GM12878 (cell line): ENCODE measurements around the gene SP100. TPM values are rescaled to one million over a fixed set of nuclear protein-coding genes. Genes with fewer than 3 reads are reported as not detected.

Source experiments
- BHLHE40 ChIP-seq, 2 experiments: fragments of 450-650 bp in 1 of 2; IDR thresholded peaks; 2 replicates each; pipeline ENCODE4 v1.6.1; 2011 to 2017; ENCODE audit warnings: low read depth in 2 of 2, borderline replicate concordance in 1 of 2, improper control_type of control experiment in 1 of 2, low read length in 1 of 2, mild to moderate bottlenecking in 1 of 2
- EED ChIP-seq: sonication (generic); IDR thresholded peaks from 2 replicates; pipeline ENCODE4 v1.6.1; 2016; ENCODE audit warnings: antibody characterized with exemption, low read depth
- EP300 ChIP-seq, 2 experiments: fragments of 150-350 bp in 1 of 2; IDR thresholded peaks; 2 replicates each; pipeline ENCODE4 v1.6.1; 2011 to 2012; ENCODE audit warnings: low read depth in 2 of 2, low read length in 2 of 2, borderline replicate concordance in 1 of 2, improper control_type of control experiment in 1 of 2, inconsistent platforms in 1 of 2; ENCODE audit not compliant: control insufficient read depth in 1 of 2
- GATAD2B ChIP-seq: fragments of 450-650 bp; conservative IDR thresholded peaks from 2 replicates; pipeline ENCODE4 v1.6.1; 2017; ENCODE audit warnings: low read depth, mild to moderate bottlenecking, moderate library complexity
- IRF4 ChIP-seq: IDR thresholded peaks from 2 replicates; pipeline ENCODE4 v1.6.1; 2011; ENCODE audit warnings: low read depth, low read length
- LARP7 ChIP-seq: fragments of 450-650 bp; IDR thresholded peaks from 2 replicates; pipeline ENCODE4 v1.6.1; 2017; ENCODE audit warnings: mild to moderate bottlenecking
- MTA2 ChIP-seq: fragments of 450-650 bp; IDR thresholded peaks from 2 replicates; pipeline ENCODE4 v1.6.1; 2016; ENCODE audit warnings: low read depth, mild to moderate bottlenecking, moderate library complexity
- NR2F1 ChIP-seq: fragments of 450-650 bp; conservative IDR thresholded peaks from 2 replicates; pipeline ENCODE4 v1.6.1; 2017; ENCODE audit warnings: mild to moderate bottlenecking
- POU2F2 ChIP-seq: IDR thresholded peaks from 3 replicates; pipeline ENCODE4 v1.6.1; 2011; ENCODE audit warnings: low read depth, mild to moderate bottlenecking, low read length, borderline replicate concordance
- RFX5 ChIP-seq: IDR thresholded peaks from 2 replicates; pipeline ENCODE4 v1.6.1; 2011; ENCODE audit warnings: low read depth, low read length, improper control_type of control experiment
- TCF7 ChIP-seq: IDR thresholded peaks from 2 replicates; pipeline ENCODE4 v1.6.1; 2014; ENCODE audit warnings: antibody characterized with exemption, borderline replicate concordance
- YY1 ChIP-seq: IDR thresholded peaks from 2 replicates; pipeline ENCODE4 v1.6.1; 2011; ENCODE audit warnings: low read depth, mild to moderate bottlenecking, low read length
- ZNF274 ChIP-seq: IDR thresholded peaks from one replicate; pipeline ENCODE4 v1.8.0; 2011; ENCODE audit not compliant: insufficient read length, insufficient read depth
- polyA plus RNA-seq, 11 experiments: library from polyadenylated mRNA; depleted of rRNA in 4 of 11; unstranded in 6 of 11; stranded (reverse) in 5 of 11; fragments of >200 nt; fragmentation: Nextera tagmentation in 4 of 11; fragmentation: Illumina TruSeq in 1 of 11; extraction: Ambion mirVana in 4 of 11; extraction: Trizol in 1 of 11; gene quantifications; 1 replicate in 1 of 11; 2 replicates in 10 of 11; pipeline versions ENCODE4 v1.2.1 to v1.2.3, GENCODE V29; 2011 to 2016; ENCODE audit warnings: inconsistent platforms in 2 of 11, missing spikeins in 2 of 11, low read depth in 1 of 11
- total RNA-seq, 4 experiments: library from RNA; depleted of rRNA in 3 of 4; stranded (reverse); fragments of >200 nt in 3 of 4; fragmentation: Illumina TruSeq in 1 of 4; extraction: Trizol in 1 of 4; gene quantifications; 2 replicates each; pipeline versions ENCODE4 v1.2.1 to v1.2.3, GENCODE V29; 2013 to 2021
- TF ChIP-seq, protein P1 (sequence below): fragments of 450-650 bp; IDR thresholded peaks from 2 replicates; pipeline ENCODE4 v1.6.1; 2017; ENCODE audit warnings: low read depth, mild to moderate bottlenecking, moderate library complexity
- TF ChIP-seq, protein P2 (sequence below): IDR thresholded peaks from 2 replicates; pipeline ENCODE4 v1.6.1; 2012; ENCODE audit warnings: low read length, inconsistent platforms
- TF ChIP-seq, protein P3 (sequence below): fragments of 450-650 bp; IDR thresholded peaks from 2 replicates; pipeline ENCODE4 v1.6.1; 2014; ENCODE audit warnings: mild to moderate bottlenecking

Gene SP100
- total and polyA plus RNA-seq, 10 of the 15 experiments (the other 5 are each of a cell fraction or from before 2014, with no cell fraction given), result 109 to 239 (median 180) TPM

DNA sequence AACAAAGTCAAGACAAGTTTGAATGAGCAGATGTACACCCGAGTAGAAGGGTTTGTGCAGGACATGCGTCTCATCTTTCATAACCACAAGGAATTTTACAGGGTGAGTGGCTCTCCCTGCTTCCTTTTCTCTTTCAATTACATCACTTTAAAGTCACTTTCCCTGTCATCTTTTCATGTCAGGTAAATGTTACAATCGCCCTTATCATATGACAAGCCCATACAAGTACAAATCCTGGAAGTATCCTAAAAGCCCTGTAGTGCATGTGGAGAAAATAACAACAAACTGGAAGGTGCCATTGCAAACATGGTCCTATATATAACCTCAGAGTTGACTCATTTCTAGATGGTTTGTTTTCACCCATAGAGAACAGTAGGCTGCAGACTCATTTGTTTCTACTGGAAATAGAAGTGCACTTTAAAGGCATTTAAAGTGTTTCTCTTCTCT, 126.0 kb downstream of the SP100 start (continued):
- TF ChIP-seq YY1 (0 out of 2 replicates have a peak, but pooled peaks have one; percentile 29), POU2F2 (no peak), RFX5 (peak; percentile 73), MTA2 (peak; percentile 69), GATAD2B (peak; percentile 61), EED (no peak; the same call in none of the 2 replicates), ZNF274 (no peak), BHLHE40 (IDR thresholded peaks at IDR 0.05; ENCODE audit: borderline replicate concordance in 1 of 2, low read depth in 2 of 2, low read length in 1 of 2) (peak in 1 of 2 experiments; percentile 33; a peak in 2 of 4 replicates), NR2F1 (peak; percentile 37; the same call in 1 of the 2 replicates), IRF4 (peak; percentile 93), LARP7 (no peak), EP300 (IDR thresholded peaks at IDR 0.05; ENCODE audit: borderline replicate concordance in 1 of 2, control insufficient read depth in 1 of 2, low read depth in 2 of 2, low read length in 2 of 2) (peak; percentile 25 to 47; a peak in 2 of 4 replicates), TCF7 (peak; percentile 21; the same call in 1 of the 2 replicates)
- TF ChIP-seq, protein P1, sequence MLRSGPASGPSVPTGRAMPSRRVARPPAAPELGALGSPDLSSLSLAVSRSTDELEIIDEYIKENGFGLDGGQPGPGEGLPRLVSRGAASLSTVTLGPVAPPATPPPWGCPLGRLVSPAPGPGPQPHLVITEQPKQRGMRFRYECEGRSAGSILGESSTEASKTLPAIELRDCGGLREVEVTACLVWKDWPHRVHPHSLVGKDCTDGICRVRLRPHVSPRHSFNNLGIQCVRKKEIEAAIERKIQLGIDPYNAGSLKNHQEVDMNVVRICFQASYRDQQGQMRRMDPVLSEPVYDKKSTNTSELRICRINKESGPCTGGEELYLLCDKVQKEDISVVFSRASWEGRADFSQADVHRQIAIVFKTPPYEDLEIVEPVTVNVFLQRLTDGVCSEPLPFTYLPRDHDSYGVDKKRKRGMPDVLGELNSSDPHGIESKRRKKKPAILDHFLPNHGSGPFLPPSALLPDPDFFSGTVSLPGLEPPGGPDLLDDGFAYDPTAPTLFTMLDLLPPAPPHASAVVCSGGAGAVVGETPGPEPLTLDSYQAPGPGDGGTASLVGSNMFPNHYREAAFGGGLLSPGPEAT, result peak; percentile 85
- TF ChIP-seq, protein P2, sequence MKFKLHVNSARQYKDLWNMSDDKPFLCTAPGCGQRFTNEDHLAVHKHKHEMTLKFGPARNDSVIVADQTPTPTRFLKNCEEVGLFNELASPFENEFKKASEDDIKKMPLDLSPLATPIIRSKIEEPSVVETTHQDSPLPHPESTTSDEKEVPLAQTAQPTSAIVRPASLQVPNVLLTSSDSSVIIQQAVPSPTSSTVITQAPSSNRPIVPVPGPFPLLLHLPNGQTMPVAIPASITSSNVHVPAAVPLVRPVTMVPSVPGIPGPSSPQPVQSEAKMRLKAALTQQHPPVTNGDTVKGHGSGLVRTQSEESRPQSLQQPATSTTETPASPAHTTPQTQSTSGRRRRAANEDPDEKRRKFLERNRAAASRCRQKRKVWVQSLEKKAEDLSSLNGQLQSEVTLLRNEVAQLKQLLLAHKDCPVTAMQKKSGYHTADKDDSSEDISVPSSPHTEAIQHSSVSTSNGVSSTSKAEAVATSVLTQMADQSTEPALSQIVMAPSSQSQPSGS, result peak; percentile 88
- TF ChIP-seq, protein P3, sequence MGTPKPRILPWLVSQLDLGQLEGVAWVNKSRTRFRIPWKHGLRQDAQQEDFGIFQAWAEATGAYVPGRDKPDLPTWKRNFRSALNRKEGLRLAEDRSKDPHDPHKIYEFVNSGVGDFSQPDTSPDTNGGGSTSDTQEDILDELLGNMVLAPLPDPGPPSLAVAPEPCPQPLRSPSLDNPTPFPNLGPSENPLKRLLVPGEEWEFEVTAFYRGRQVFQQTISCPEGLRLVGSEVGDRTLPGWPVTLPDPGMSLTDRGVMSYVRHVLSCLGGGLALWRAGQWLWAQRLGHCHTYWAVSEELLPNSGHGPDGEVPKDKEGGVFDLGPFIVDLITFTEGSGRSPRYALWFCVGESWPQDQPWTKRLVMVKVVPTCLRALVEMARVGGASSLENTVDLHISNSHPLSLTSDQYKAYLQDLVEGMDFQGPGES, result no peak
